Glutamatergic neuron (in vitro differentiated cells): ENCODE results near the gene RIIAD1. TPM values are rescaled to one million over a fixed set of nuclear protein-coding genes. Genes with fewer than 3 reads are reported as not detected.
A peak's percentile ranks its signal among the peaks of the same experiment; 100 is the strongest.
"Not testable (repeated sequence)": the region's sequence is repeated elsewhere in the genome, so short reads cannot be mapped to it uniquely, and the experiment has no call there.

Experiments
- DNase-seq: peaks from one replicate; pipeline ENCODE4 v3.0.0; 2022
- H3K27ac Mint-ChIP-seq: one replicate; pipeline ENCODE4 v1.8.0; 2020; ENCODE audit warnings: mild to moderate bottlenecking, mixed read lengths, inconsistent platforms; ENCODE audit not compliant: unreplicated experiment
- H3K27me3 Mint-ChIP-seq: one replicate; pipeline ENCODE4 v1.8.0; 2020; ENCODE audit warnings: mild to moderate bottlenecking, moderate library complexity, mixed read lengths, inconsistent platforms; ENCODE audit not compliant: unreplicated experiment
- H3K36me3 Mint-ChIP-seq: one replicate; pipeline ENCODE4 v1.8.0; 2020; ENCODE audit warnings: mild to moderate bottlenecking, mixed read lengths, inconsistent platforms; ENCODE audit not compliant: unreplicated experiment
- H3K4me1 Mint-ChIP-seq: one replicate; pipeline ENCODE4 v1.8.0; 2020; ENCODE audit warnings: mild to moderate bottlenecking, low read depth, mixed read lengths, inconsistent platforms; ENCODE audit not compliant: unreplicated experiment
- H3K4me3 Mint-ChIP-seq: one replicate; pipeline ENCODE4 v1.8.0; 2020; ENCODE audit warnings: mild to moderate bottlenecking, mixed read lengths, inconsistent platforms; ENCODE audit not compliant: unreplicated experiment
- H3K9me3 Mint-ChIP-seq: one replicate; pipeline ENCODE4 v1.8.0; 2020; ENCODE audit warnings: mild to moderate bottlenecking, moderate library complexity, mixed read lengths, inconsistent platforms; ENCODE audit not compliant: unreplicated experiment
- CTCF ChIP-seq: fragments of 200-600 bp; sonication (generic); IDR thresholded peaks from one replicate; pipeline ENCODE4 v1.5.0; 2021; ENCODE audit not compliant: partially characterized antibody, unreplicated experiment
- total RNA-seq: library from RNA; stranded (reverse); fragmentation: NEBNext Ultra II Directional; extraction: Animal tissue kit (Norgen Biotek cat#: 25700); gene quantifications from one replicate; pipeline ENCODE4 v1.2.1, GENCODE V29; 2021; ENCODE audit not compliant: unreplicated experiment

Gene RIIAD1
- total RNA-seq, 1 donor from 2014 or later: 3.8 TPM

GRCh38 chr1:151762941-151763921, 41.9 kb downstream of the RIIAD1 start, which contains the start of gene MRPL9:
Gene MRPL9, minus strand, starts transcription at chr1:151763496. Its CDS starts 17 bp downstream, at chr1:151763479.
- TF ChIP-seq CTCF: no peak
- H3K27me3 Mint-ChIP-seq: peaks cover 2% of the 10 kb centered on the region
- peaks cover 6% of the 10 kb centered on the region for H3K9me3 Mint-ChIP-seq
- H3K27ac Mint-ChIP-seq: peak within 1 kb of the TSS; percentile 95
- H3K4me3 Mint-ChIP-seq: peak within 1 kb of the TSS; percentile 90
- peaks cover 8% of the 10 kb centered on the region for H3K4me1 Mint-ChIP-seq
- H3K36me3 Mint-ChIP-seq: no peaks in the 10 kb centered on the region
- peak; percentile 90 for DNase-seq

- peak overlapping the region; percentile 90 for H3K4me3 Mint-ChIP-seq
- no peaks in the 10 kb centered on the region for H3K36me3 Mint-ChIP-seq
- peaks cover 8% of the 10 kb centered on the region for H3K4me1 Mint-ChIP-seq
- no peak for DNase-seq
- no peak for TF ChIP-seq CTCF
- H3K9me3 Mint-ChIP-seq: peaks cover 7% of the 10 kb centered on the region
- H3K27me3 Mint-ChIP-seq: peaks cover 2% of the 10 kb centered on the region
- H3K27ac Mint-ChIP-seq: peak overlapping the region; percentile 95
Observed at GRCh38 chr1:151763990-151764389, 42.7 kb downstream of the RIIAD1 start.

GRCh38 chr1:151768351-151769066, 47.2 kb downstream of the RIIAD1 start:
- H3K27me3 Mint-ChIP-seq, H3K4me1 Mint-ChIP-seq, H3K4me3 Mint-ChIP-seq, DNase-seq, H3K9me3 Mint-ChIP-seq, H3K36me3 Mint-ChIP-seq: not testable (repeated sequence)
- peak overlapping the region; percentile 59 for H3K27ac Mint-ChIP-seq

- H3K36me3 Mint-ChIP-seq, H3K27me3 Mint-ChIP-seq, H3K27ac Mint-ChIP-seq, H3K4me1 Mint-ChIP-seq, H3K9me3 Mint-ChIP-seq, H3K4me3 Mint-ChIP-seq: not testable (repeated sequence)
- peak; percentile 17 for DNase-seq
Observed at GRCh38 chr1:151769270-151769669, 47.9 kb downstream of the RIIAD1 start.

- Mint-ChIP-seq H3K27me3 (no peaks in the 10 kb centered on the region), H3K27ac (no peak overlapping the region), H3K36me3 (peaks cover 8% of the 10 kb centered on the region), H3K4me3 (no peak overlapping the region), H3K4me1 (no peaks in the 10 kb centered on the region), H3K9me3 (peaks cover 2% of the 10 kb centered on the region)
- DNase-seq: no peak
- TF ChIP-seq CTCF: no peak
Observed at GRCh38 chr1:151773702-151774101, 52.4 kb downstream of the RIIAD1 start.
